Hematopoietic multipotent progenitor cell treated with erythropoietin and hydrocortisone succinate and interleukin-3 and kit ligand, for 15 days (in vitro differentiated cells): ENCODE measurements around the gene ZBTB38.
A peak's percentile ranks its signal among the peaks of the same experiment; 100 is the strongest.

Experiments
- DNase-seq: peaks from one replicate; pipeline ENCODE4 v3.0.0-alpha.2; 2015; ENCODE audit warnings: low spot score

ZBTB38 gene

GRCh38 chr3:141368925-141369794, 856 bp downstream of the ZBTB38 start:
- no peak for DNase-seq

GRCh38 chr3:141370065-141370533, 1.8 kb downstream of the ZBTB38 start:
- peak; percentile 73 for DNase-seq

- DNase-seq: no peak
These were observed 3.6 kb downstream of the ZBTB38 start for GRCh38 chr3:141371882-141372281.

- no peak for DNase-seq
These were observed 4.4 kb downstream of the ZBTB38 start for GRCh38 chr3:141372656-141373055.

GRCh38 chr3:141373232-141373631, 4.9 kb downstream of the ZBTB38 start:
- no peak for DNase-seq

- DNase-seq: no peak
These were observed 5.6 kb downstream of the ZBTB38 start for GRCh38 chr3:141373768-141374526.

GRCh38 chr3:141375381-141376301, 7.3 kb downstream of the ZBTB38 start:
- no peak for DNase-seq

GRCh38 chr3:141377377-141377776, 9.1 kb downstream of the ZBTB38 start:
- DNase-seq: no peak

- DNase-seq: no peak
These were observed 10.3 kb downstream of the ZBTB38 start for GRCh38 chr3:141378556-141378955.

- DNase-seq: no peak
These were observed 11.1 kb downstream of the ZBTB38 start for GRCh38 chr3:141379250-141379966.

GRCh38 chr3:141380279-141380678, 12.0 kb downstream of the ZBTB38 start:
- DNase-seq: no peak

GRCh38 chr3:141380987-141381386, 12.7 kb downstream of the ZBTB38 start:
- DNase-seq: no peak

- no peak for DNase-seq
These were observed 14.3 kb downstream of the ZBTB38 start for GRCh38 chr3:141382571-141382970.

- DNase-seq: no peak
These were observed 15.3 kb downstream of the ZBTB38 start for GRCh38 chr3:141383555-141384129.

GRCh38 chr3:141384157-141384556, 15.9 kb downstream of the ZBTB38 start:
- DNase-seq: no peak

GRCh38 chr3:141384575-141384974, 16.3 kb downstream of the ZBTB38 start:
- DNase-seq: no peak

- DNase-seq: no peak
These were observed 17.3 kb downstream of the ZBTB38 start for GRCh38 chr3:141385406-141386125.

- DNase-seq: no peak
These were observed 17.8 kb downstream of the ZBTB38 start for GRCh38 chr3:141386126-141386488.

- DNase-seq: no peak
These were observed 18.4 kb downstream of the ZBTB38 start for GRCh38 chr3:141386611-141387111.

- no peak for DNase-seq
These were observed 19.2 kb downstream of the ZBTB38 start for GRCh38 chr3:141387516-141387915.
